ENCODE data around the gene NBPF3.

The NBPF3 gene

GRCh38 chr1:21492356-21492625 is 52.4 kb downstream of the NBPF3 start:
- in situ Hi-C loops (cut with HindIII; ENCODE audit: low sequenced_read_pairs): no loop called here
- DNase-seq (ENCODE audit: low read depth): no peak
- no peak overlapping the region for H3K4me3 ChIP-seq (ENCODE audit: low read depth, low read length)
- TF ChIP-seq CTCF (IDR thresholded peaks at IDR 0.05; ENCODE audit: low read depth, low read length, missing control alignments): no peak

GRCh38 chr1:21494196-21494595 is 54.3 kb downstream of the NBPF3 start:
- TF ChIP-seq CTCF (IDR thresholded peaks at IDR 0.05; ENCODE audit: low read depth, low read length, missing control alignments): no peak
- DNase-seq (ENCODE audit: low read depth): no peak
- H3K4me3 ChIP-seq (ENCODE audit: low read depth, low read length): no peak overlapping the region
- in situ Hi-C loops (cut with HindIII; ENCODE audit: low sequenced_read_pairs): no loop called here

- DNase-seq (ENCODE audit: low read depth): no peak
- TF ChIP-seq CTCF (IDR thresholded peaks at IDR 0.05; ENCODE audit: low read depth, low read length, missing control alignments): no peak
- in situ Hi-C loops (cut with HindIII; ENCODE audit: low sequenced_read_pairs): no loop called here
Observed at GRCh38 chr1:21495225-21495820, 55.4 kb downstream of the NBPF3 start.

GRCh38 chr1:21496063-21496462 is 56.1 kb downstream of the NBPF3 start:
- DNase-seq (ENCODE audit: low read depth): no peak
- H3K4me3 ChIP-seq (ENCODE audit: low read depth, low read length): no peak overlapping the region
- TF ChIP-seq CTCF (IDR thresholded peaks at IDR 0.05; ENCODE audit: low read depth, low read length, missing control alignments): no peak
- in situ Hi-C loops (cut with HindIII; ENCODE audit: low sequenced_read_pairs): no loop called here

More at GRCh38 chr1:21495225-21495820, 55.4 kb downstream of the NBPF3 start:
- no peak overlapping the region for H3K4me3 ChIP-seq (ENCODE audit: low read depth, low read length)

GRCh38 chr1:21496886-21497285 is 56.9 kb downstream of the NBPF3 start:
- in situ Hi-C loops (cut with HindIII; ENCODE audit: low sequenced_read_pairs): no loop called here
- DNase-seq (ENCODE audit: low read depth): no peak
- no peak for TF ChIP-seq CTCF (IDR thresholded peaks at IDR 0.05; ENCODE audit: low read depth, low read length, missing control alignments)
- no peak overlapping the region for H3K4me3 ChIP-seq (ENCODE audit: low read depth, low read length)

GRCh38 chr1:21497466-21498061 is 57.6 kb downstream of the NBPF3 start:
- in situ Hi-C loops (cut with HindIII; ENCODE audit: low sequenced_read_pairs): no loop called here
- no peak for TF ChIP-seq CTCF (IDR thresholded peaks at IDR 0.05; ENCODE audit: low read depth, low read length, missing control alignments)
- DNase-seq (ENCODE audit: low read depth): no peak
- H3K4me3 ChIP-seq (ENCODE audit: low read depth, low read length): no peak overlapping the region

Measured in astrocyte of the cerebellum (primary cell).